Neuron (in vitro differentiated cells): ENCODE data around the gene ELL.

ENCODE experiments used
- H2AFZ ChIP-seq: one replicate; pipeline ENCODE4 v1.6.1; 2013; ENCODE audit warnings: low read depth, mild to moderate bottlenecking, inconsistent platforms, low read length, moderate library complexity
- H3K27me3 ChIP-seq: one replicate; pipeline ENCODE4 v1.6.1; 2013; ENCODE audit warnings: low read length; ENCODE audit not compliant: insufficient read depth
- H3K36me3 ChIP-seq: one replicate; pipeline ENCODE4 v1.6.1; 2013; ENCODE audit warnings: low read length; ENCODE audit not compliant: insufficient read depth
- H3K4me1 ChIP-seq: one replicate; pipeline ENCODE4 v1.6.1; 2013; ENCODE audit warnings: low read length; ENCODE audit not compliant: insufficient read depth
- H3K4me3 ChIP-seq: 2 replicates; pipeline ENCODE4 v1.5.1; 2013; ENCODE audit warnings: mild to moderate bottlenecking, low read length, moderate library complexity
- H3K9me3 ChIP-seq: one replicate; pipeline ENCODE4 v1.6.1; 2013; ENCODE audit warnings: low read length

The ELL gene

DNA sequence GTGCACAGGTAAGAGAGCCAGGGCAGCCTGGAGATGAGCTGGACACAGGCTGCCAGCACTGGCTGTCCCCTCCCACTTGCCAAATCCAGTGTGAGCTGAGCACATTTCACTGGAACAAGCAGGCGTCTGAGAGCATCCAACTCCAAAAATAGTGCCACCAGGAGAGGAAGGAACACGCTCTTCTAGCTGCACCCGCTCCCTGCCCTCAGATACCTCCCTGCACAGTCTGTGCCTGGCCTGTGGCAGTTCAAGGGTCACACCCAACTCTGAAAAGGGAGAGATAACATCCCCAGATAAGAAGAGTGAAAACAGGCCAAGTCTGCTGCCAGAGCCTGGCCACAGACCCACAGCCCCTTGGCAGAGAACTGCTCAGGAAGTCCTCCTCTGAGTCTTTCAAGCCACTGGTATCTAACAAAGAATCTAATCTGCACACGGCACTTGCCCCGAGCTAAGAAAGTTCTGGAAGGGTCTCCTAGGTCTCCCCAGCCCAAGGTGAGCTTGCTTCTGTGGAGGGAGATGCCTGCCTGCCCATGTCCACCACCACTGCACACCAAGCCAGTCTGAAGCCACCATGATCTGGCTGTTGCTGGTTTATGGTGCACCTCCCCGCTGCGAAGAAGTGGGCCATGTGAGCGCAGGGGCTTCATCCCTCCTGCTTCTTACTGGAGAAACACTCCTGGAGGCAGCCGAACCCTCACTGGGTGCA is 14.7 kb downstream of the ELL start:
- H2AFZ ChIP-seq: no peak overlapping the region
- H3K27me3 ChIP-seq: no peaks in the 10 kb centered on the region
- peaks cover 5% of the 10 kb centered on the region for H3K4me1 ChIP-seq
- H3K36me3 ChIP-seq: no peaks in the 10 kb centered on the region
- H3K9me3 ChIP-seq: no peaks in the 10 kb centered on the region
- H3K4me3 ChIP-seq: no peak overlapping the region

DNA sequence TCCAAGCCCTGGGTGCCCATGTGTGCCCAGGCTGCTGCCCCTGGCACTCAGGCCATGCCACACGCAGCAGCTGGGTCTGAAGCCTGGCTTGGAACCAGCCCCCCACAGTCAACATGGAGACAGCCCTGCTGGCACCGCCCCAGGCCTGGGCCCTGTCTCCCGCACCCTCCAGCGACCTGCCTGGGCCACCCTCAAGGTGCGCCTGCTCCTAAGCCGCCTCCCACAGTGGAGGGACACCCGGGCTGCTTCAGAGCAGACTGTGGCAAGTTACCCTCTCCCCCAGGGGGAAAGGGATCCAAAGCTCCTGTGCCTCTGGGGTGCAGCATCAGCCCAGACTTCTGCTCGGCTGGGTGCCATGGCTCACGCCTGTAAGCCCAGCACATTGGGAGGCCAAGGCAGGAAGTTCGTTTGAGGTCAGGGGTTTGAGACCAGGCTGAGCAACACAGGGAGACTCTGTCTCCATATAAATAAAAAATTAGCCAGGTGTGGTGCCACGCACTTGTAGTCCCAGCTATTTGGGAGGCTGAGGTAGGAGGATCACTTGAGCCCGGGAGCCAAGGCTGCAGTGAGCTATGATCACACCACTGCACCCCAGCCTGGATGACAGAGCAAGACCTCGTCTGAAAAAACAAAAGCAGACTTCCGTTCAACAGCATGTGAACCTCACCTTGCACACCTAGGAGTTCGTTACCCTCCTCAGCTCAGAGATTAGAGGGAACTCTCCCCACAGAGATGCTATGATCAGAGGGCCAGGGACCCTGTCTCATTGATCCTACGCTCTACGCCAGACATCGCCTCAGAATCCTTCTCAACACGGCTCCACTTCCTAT is 15.6 kb downstream of the ELL start:
- Histone ChIP-seq H3K27me3 (no peaks in the 10 kb centered on the region), H3K36me3 (no peaks in the 10 kb centered on the region), H2AFZ (no peak overlapping the region), H3K9me3 (no peaks in the 10 kb centered on the region), H3K4me1 (peaks cover 5% of the 10 kb centered on the region), H3K4me3 (no peak overlapping the region)

DNA sequence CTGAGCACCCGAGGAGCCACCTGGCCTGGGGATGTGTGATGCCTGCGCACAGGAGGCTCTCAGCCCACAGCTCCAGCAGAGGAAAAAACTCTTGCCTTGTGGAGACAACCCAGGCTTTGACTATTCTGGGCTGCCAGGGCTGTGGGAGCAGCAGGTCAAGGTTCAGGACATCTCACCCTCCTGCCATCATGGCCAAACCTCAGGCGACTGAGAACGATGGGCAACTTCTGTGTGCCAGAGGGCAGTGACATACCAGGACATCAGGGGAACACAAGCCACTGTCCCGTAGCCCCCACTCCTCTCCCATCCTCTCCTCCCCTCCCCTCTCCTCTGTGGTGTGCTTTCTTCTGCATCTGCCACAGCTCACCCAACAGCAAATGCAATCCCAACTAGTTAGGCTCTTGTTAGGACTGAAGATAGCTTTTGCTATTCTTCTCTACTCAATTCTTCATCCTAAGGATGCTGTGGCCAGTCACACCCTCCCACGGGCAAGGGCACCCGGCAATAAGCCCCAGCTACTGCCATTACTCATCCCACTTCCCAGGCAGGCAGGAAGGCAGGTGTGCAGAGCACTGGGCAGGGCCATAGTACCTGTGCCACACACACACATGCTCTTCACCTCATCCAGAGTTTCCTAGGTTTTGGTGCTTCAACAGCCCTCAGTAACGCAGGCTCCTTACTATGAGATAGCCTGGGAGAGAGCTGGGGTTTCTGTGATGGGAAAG is 16.8 kb downstream of the ELL start:
- Histone ChIP-seq H3K27me3 (no peaks in the 10 kb centered on the region), H3K4me3 (no peak overlapping the region), H3K36me3 (no peaks in the 10 kb centered on the region), H3K4me1 (peaks cover 5% of the 10 kb centered on the region), H3K9me3 (no peaks in the 10 kb centered on the region), H2AFZ (no peak overlapping the region)

DNA sequence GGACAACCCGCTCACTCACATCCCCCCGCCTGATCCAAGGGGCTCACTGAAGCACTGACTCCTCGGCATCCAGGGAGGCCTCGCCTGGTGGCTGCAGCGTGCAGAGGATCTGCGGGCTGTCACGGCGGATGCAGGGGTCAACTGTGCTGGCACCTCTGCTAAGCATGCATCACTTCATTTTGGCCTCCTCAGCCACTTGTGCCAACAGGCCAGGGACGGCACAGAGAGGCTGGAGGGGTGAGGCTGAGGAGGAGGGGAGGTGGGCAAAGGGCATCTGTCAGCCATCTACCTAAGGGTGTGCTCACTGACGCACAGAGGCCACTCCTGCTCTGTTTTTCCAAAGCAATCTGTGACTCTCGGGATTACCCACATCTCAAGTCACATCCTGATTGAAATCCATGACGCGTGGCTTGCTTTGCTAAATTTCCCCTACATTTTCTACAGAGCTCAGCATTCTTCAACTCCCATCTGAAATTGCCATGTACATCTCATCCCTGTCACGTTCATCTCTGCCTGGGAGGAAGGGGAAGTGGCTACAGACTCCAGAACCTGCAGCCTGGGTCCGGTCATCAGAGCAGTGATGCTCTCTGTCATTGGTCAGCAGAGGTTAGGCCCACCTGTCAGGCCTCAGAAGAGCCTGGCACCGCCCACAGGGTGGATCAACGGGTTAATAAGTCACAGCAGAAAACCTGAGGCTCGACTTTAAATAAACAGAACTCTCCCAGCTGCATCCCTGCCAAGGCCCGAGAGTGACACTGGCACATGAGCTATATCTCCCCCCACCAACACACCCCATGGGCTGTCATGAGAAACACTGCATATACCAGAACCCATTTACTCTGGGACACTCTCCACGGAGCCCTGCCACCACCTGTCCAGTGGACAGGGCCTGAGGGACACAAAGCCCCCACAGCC is 17.6 kb downstream of the ELL start:
- no peaks in the 10 kb centered on the region for H3K27me3 ChIP-seq
- H3K36me3 ChIP-seq: no peaks in the 10 kb centered on the region
- H2AFZ ChIP-seq: no peak overlapping the region
- no peaks in the 10 kb centered on the region for H3K9me3 ChIP-seq
- no peak overlapping the region for H3K4me3 ChIP-seq
- peaks cover 5% of the 10 kb centered on the region for H3K4me1 ChIP-seq

DNA sequence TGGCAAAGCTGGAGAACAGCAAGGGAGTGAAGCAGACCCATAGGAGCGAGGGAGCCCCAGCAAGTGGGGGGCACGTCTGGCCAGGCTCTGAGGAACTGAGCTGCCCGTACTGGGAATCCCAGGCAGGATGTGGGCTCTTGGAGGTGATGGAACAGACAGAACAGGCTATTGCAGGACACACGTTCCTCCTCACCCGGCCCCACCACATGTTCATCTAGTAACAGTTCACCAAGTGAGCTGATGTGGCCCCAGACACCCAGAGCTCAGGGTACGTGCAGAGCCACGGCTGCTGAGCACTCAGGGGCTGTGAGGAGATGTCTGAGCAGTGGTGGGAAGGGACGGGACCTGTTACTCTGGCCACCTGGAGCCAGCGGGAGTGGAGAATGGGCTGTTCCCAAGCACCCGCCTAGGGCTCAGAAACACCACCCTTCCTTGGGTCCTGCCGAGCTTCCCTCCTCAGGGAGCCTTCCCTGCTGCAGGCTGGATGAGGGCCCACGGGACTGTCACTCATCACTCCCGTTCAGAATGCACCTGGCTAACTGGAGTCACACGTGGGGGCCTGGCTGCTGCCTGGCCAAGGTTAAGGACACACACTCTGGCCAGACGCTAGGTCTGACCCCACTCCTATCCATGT is 18.4 kb downstream of the ELL start:
- Histone ChIP-seq H2AFZ (no peak overlapping the region), H3K4me1 (peaks cover 5% of the 10 kb centered on the region), H3K4me3 (no peak overlapping the region), H3K36me3 (no peaks in the 10 kb centered on the region), H3K9me3 (no peaks in the 10 kb centered on the region), H3K27me3 (no peaks in the 10 kb centered on the region)

DNA sequence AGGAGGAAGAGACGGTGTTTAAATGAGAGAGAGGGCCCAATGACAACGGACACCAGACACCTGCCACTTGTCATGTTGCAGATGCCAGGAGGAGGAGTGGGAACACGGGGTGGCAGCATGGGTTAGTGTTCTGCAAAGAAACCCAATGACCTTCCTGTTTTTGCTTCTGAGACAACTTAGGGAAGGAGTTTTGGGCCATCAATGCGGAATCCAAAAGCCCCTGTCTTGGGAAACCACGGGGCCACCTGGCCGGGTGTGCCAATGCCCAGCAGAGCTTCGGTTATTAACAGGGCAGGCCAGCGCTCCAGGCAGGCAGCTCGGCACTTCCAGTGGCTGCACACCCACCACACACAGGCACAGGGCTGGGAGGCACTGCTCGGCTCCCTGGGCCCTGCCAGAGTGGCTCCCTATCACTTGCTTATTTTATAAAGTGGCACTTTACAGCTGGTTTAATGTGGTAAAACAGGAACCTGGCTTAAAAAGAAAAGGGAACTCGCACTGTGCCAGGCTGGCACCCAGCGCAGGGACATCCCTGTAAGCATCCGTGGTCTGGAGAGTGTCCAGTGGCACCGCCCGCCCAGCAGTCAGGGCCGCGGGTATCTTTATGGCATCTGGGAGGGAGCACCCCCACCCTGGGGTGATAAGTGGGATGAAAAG is 19.1 kb downstream of the ELL start:
- Histone ChIP-seq H3K27me3 (no peaks in the 10 kb centered on the region), H2AFZ (no peak overlapping the region), H3K4me3 (no peak overlapping the region), H3K36me3 (no peaks in the 10 kb centered on the region), H3K9me3 (no peaks in the 10 kb centered on the region), H3K4me1 (peaks cover 5% of the 10 kb centered on the region)

DNA sequence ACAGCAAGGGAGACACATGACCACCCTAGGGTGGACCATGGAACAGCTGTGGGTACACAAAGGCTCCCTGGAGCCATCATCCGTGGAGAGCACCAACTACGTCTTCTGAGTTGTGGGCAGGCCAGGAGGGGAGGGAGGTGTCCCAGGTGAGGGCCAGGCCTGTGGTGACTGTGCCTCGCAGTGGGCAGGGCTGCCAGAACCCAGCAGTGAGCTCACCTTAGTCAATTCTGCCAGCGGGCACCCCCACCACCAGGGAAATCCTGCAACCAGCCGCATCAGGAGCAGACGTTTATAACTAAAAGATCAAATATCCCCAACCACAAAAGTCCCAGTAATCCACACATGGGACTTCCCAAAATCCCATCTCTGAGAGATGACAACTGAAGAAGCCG is 19.6 kb downstream of the ELL start:
- Histone ChIP-seq H2AFZ (no peak overlapping the region), H3K4me1 (peaks cover 5% of the 10 kb centered on the region), H3K9me3 (no peaks in the 10 kb centered on the region), H3K36me3 (no peaks in the 10 kb centered on the region), H3K4me3 (no peak overlapping the region), H3K27me3 (no peaks in the 10 kb centered on the region)

DNA sequence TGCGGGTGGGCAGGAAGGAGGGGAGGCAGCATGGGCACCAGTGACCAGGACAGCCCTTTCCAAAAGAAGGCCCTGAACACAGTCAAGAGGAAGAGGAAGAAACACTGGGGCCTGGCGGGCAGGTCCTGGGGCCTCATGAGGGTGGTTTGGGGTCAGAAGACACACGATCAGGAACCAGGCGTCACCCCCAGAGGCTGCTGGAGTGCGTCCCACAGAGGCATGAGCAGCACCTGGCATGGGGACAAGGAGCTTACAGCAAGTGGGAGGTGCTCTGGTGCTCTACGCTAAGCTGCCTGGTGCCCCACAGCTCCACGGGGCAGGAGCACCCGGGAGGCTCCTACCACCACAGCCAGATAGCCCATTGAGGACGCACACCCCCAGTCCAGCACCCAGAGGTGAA is 20.0 kb downstream of the ELL start:
- Histone ChIP-seq H3K27me3 (no peaks in the 10 kb centered on the region), H2AFZ (no peak overlapping the region)

DNA sequence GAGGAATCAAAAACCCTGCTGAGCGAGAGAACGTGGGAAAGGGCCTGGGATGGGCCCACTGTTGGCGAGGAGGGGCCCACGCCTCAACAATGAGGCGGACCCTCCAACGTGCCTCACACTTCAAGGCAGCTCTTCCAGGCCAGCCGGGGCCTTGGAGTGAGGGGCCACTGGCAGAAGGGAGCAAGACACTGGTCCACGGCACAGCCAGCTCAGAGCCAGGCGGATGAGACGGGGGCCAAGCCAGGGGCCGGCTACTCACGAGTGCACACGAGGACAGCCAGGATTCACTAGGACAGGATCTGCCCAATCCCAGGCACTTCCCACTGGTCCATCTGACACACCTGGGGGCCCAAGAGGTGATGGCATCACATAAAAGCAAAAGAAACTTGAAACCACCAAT is 20.5 kb downstream of the ELL start:
- no peaks in the 10 kb centered on the region for H3K9me3 ChIP-seq
- H3K27me3 ChIP-seq: no peaks in the 10 kb centered on the region
- no peak overlapping the region for H2AFZ ChIP-seq
- H3K36me3 ChIP-seq: no peaks in the 10 kb centered on the region
- no peak overlapping the region for H3K4me3 ChIP-seq
- H3K4me1 ChIP-seq: peaks cover 5% of the 10 kb centered on the region

More for the DNA sequence above, 20.0 kb downstream of the ELL start:
- Histone ChIP-seq H3K4me1 (peaks cover 5% of the 10 kb centered on the region), H3K9me3 (no peaks in the 10 kb centered on the region), H3K36me3 (no peaks in the 10 kb centered on the region), H3K4me3 (no peak overlapping the region)

DNA sequence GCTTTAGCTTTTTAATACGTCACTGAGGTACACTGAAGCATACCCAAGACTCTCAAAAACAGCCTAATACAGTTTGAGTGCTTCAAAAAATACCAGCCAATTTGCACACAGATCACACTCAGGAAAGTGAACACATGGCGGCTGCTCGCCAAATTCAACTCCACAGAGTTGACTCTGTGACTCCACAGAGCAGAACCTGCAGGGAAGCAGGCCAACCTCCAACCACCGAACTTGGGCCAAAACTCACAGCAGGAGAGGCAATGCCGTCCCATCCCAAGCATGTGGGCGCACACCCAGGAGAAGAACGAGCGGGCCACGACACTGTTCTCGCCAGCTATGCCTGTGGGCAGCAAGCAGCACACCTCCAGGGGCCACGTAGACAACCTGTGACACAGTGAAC is 21.1 kb downstream of the ELL start:
- Histone ChIP-seq H3K4me1 (peaks cover 5% of the 10 kb centered on the region), H3K27me3 (no peaks in the 10 kb centered on the region), H2AFZ (no peak overlapping the region), H3K4me3 (no peak overlapping the region), H3K9me3 (no peaks in the 10 kb centered on the region), H3K36me3 (no peaks in the 10 kb centered on the region)

DNA sequence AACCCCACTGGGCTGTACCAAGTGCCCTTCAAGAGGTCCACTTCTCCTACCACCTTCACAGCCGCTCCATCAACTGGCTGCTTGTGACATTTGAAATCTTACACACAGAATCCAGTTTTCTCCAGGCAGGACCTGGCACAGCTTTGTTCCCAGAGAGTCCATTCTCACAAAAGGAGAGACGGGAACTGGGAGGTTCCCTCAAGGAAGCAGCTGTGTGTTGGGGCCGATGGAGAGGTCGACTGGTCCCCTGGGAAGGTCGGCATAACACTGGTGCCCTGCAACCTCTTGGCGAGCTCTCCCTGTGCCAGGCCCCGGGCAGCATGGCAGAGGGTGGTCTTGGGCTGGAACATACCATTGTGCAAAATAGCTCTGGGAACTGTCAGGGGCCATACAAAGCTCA is 21.5 kb downstream of the ELL start:
- Histone ChIP-seq H3K4me1 (peaks cover 5% of the 10 kb centered on the region), H3K9me3 (no peaks in the 10 kb centered on the region), H3K36me3 (no peaks in the 10 kb centered on the region), H3K27me3 (no peaks in the 10 kb centered on the region), H3K4me3 (no peak overlapping the region), H2AFZ (no peak overlapping the region)
